NCI-H345 treated with DMSO at 0.1 percent for 48 hours (cell line): Measurements from ENCODE around the gene ACP2.

ENCODE experiments used
- DNase-seq: peaks from one replicate; lab custom pipeline; 2025; ENCODE audit not compliant: unreplicated experiment; lab: John Stamatoyannopoulos, UW

The ACP2 gene, protein sequence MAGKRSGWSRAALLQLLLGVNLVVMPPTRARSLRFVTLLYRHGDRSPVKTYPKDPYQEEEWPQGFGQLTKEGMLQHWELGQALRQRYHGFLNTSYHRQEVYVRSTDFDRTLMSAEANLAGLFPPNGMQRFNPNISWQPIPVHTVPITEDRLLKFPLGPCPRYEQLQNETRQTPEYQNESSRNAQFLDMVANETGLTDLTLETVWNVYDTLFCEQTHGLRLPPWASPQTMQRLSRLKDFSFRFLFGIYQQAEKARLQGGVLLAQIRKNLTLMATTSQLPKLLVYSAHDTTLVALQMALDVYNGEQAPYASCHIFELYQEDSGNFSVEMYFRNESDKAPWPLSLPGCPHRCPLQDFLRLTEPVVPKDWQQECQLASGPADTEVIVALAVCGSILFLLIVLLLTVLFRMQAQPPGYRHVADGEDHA

DNA sequence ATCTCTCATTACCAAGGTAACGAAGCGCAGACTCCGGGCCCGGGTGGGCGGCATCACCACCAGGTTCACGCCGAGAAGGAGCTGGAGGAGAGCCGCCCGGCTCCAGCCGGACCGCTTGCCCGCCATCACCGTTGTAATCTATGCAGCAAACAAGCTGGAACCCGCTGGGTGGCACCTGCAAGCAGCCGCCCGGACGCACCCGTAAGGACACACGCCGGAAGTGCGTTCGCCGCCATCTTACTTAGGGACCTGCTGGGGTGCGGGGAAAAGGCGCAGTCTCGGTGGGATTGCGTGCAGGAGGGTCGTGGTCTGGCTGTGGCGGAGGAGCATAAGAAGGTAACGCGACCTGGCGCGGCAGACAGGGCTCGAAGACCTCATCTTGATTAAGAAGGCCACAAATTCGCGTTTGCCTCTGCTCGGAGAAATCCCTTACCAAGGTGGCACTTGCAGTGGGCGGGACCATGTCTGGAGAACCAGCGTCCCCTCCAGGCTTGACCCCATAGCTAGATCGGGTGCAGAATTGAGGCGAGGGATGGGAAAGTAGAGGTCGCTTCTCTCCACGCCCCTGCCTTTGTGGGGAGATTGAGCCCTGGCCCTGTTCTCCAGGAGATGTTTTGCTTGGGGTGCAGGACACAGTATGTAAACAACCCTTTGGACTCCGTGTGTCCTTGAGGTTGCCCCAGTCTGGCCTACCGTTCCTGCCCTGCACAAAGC, at the start of gene ACP2:
Gene ACP2, minus strand, starts transcription at position 151 of the 714 bp plus-strand sequence. Its CDS starts 25 bp downstream, at position 126.
- peak; percentile 74 for DNase-seq

DNA sequence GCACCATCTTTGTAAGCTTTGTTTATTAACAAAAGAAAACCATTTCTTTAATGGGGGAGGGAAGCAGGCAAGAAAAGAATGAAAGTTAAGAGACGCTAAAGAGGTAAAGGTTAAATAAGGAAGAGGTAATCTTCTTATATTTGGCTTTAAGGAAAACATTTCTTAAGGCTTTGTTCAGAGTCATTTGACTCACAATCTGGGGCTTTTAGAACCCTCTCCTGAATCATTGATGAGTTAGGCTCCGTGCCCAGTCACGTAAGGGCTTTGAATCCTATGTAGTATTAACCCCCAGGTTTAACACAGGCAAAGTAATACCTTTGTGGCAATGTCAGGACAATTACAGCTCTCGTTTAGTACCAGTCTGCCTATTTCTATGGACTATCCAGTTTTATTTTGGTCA, 47.4 kb upstream of the ACP2 start:
- DNase-seq: no peak

DNA sequence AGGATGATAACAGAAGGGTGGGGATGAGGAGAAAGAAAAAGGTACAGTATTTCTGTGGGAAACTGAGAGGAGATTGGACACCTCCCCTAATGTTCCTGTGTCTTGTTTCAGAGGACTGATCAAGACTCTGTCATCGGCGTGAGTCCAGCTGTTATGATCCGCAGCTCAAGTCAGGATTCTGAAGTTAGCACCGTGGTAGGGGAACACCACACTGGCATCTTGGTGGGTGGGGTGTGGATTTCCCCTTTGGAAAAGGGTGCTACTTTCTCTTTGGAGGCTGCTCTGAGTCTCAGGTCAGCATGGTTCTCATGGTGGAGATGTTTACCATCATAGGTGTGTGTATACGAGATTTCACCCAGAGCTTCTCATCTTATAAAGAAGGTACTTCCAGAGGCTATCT, 46.8 kb upstream of the ACP2 start:
- DNase-seq: no peak

DNA sequence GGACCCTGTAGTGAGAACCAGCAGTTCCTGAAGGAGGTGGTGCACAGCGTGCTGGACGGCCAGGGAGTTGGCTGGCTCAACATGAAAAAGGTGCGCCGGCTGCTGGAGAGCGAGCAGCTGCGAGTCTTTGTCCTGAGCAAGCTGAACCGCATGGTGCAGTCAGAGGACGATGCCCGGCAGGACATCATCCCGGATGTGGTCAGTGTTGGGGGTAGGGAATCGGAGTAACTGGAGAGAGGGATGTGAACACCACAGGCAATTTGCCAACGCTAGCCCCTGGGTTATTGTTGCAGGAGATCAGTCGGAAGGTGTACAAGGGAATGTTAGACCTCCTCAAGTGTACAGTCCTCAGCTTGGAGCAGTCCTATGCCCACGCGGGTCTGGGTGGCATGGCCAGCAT, 41.2 kb upstream of the ACP2 start:
- DNase-seq: no peak

DNA sequence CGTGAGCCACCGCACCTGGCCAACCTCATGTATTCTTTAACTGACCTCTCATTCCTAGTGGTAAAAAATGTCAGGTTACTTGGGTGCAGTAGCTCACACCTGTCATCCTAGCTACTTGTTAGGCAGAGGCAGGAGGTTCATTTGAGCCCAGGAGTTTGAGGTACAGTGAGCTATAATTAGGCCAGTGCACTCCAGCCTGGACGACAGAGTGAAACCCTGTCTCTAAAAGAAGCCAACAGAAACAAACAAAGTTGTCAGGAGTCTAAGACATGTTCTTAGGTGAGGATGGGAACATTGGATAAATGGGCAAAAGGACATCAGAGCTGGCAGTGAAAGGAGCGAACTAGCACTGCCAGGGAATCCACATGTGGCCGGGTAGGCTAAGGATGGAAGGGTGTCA, 39.5 kb upstream of the ACP2 start:
- DNase-seq: no peak

DNA sequence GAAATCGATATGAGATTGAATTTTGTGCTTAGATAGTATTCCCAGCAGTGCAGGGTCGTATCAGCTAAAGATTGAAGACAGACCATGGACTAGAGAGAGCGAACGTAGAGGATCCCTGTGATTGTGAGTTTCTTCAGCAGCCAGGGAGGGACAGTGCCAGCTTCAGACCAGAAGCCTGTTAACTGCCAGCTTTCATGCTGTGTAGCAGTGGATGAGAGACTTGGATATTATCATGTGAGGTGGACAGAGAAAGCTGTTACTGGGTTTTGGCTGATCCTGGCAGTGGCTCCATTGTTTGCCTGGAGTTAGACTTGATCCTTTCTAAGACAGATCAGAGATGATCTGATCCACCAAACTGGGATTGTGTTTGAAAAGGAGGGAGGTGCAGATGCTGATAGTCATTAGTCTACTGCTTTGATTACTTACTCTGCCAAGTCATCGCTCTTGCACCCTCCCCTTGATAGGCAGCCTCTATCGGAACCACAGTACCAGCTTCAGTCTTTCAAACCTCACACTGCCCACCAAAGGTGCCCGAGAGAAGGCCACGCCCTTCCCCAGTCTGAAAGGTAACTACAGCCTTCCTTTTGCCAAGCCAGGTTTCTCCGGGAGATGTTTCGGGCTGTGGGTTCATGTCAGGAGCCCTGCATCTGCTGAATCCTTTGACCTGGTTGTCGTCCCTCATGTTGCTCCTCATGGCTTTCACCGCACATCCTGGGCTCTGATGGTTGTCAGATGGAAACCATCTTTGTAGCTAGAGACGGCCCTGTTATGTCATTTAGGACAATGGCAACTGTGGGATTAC, 37.6 kb upstream of the ACP2 start:
- DNase-seq: no peak

DNA sequence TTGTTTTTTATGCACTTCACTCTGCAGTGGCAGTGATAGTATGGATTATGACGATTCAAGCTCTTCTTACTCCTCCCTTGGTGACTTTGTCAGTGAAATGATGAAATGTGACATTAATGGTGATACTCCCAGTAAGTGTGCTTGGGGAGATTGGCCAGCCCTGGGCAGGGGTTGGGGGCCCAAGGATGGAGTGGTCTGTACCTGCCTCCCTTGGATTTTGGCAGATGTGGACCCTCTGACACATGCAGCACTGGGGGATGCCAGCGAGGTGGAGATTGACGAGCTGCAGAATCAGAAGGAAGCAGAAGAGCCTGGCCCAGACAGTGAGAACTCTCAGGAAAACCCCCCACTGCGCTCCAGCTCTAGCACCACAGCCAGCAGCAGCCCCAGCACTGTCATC, 35.5 kb upstream of the ACP2 start:
- DNase-seq: no peak

DNA sequence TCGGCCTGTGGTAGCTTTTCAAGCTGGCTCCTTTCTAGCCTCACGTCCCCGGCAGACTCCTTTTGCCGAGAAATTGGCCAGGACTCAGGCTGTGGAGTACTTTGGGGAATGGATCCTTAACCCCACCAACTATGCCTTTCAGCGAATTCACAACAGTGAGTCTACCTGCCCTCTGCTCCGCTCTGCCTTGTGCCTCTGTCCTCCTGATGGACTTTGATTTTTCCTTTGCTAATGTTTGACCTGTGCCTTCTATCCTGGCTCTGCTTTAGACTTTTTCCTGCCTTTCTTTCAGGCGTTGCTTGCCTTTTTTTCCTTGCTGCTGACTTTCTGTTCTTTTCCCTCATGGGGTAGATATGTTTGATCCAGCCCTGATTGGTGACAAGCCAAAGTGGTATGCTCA, 33.8 kb upstream of the ACP2 start:
- DNase-seq: no peak

DNA sequence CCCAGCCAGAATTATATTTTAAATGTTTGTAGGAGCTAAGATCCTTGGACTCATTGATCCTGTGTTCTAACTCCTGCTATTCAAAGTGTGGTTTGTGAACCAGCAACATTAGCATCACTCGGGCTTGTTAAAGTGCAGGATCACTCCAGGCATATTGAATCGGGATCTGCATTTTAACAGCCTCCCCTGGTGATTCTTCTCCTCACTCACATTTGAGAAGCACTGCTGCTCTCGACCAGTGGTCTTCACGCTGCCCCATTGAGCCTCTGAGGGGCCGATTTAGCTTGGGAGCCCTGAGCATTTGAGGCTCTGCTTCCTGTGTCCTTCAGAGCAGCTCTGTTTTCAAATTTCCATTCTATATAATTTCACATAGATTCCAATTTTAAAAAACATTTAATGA, 32.2 kb upstream of the ACP2 start:
- no peak for DNase-seq

DNA sequence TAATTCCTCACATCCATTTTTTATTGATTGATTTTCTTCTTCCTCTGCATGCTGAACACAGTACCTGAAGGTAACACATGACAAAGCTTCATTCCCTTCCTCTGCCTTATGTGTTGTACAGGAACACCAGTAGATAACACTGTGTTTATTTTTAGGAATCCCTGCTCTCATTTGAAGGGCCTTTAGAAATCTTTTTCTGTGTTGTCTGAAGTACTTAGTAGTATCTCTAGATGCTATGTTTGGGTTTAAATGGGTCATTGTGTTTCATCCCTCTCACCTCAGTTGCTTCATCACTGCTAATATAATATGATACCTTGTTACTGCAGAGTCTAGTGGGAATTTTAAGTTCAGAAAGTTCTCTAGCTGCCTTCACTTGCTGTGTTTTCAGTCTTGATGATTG, 31.5 kb upstream of the ACP2 start:
- no peak for DNase-seq

DNA sequence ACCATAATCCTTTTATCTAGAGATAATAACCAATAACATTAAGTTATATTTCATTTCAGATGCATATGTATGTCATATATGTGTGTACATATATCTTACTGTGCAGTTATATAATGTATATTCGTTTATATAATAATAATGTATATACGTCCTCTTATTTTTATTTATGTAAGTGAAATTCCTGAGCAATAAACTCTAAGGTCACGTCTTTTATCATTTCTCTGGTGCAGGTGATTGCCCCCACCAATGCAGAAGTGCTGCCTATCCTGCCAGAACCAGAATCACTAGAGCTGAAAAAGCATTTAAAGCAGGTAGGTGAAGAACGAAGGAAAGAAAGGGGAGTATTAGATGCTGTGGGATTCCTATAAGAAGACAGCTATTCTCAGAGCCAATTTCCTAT, 30.2 kb upstream of the ACP2 start:
- DNase-seq: no peak

DNA sequence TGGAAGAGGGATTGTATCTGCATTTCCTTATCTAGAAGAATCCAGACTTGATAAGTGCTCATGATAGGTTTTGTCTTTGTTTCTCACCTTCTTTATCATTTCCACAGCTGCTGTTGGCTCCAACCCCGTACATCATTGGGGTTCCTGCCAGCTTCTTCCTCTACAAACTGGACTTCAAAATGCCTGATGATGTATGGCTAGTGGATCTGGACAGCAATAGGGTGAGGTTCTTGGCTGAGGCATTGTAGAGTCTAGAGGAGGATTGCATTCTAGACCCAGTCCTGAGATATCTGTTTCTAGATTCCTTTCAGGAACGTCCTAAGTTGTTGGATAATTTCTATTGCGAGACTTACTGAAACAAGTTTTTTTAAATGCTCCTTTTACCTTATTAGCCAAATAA, 29.4 kb upstream of the ACP2 start:
- no peak for DNase-seq

DNA sequence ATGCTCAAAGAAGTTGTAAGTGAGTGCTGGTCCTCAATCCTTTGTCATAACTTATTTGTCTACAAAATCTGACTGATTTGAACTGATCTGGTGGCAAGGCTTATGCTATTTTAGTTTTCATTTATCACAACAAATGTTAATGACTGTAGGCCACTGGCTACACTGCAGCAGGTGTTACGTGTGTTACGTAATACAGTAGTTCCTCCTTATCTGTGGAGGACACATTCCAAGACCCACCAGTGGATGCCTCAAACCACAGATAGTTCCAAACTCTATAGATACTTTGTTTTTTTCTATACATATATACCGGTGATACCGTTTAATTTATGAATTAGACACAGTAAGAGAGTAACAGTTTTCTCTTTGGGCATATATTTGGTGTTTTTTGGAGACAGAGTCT, 28.3 kb upstream of the ACP2 start:
- DNase-seq: no peak

DNA sequence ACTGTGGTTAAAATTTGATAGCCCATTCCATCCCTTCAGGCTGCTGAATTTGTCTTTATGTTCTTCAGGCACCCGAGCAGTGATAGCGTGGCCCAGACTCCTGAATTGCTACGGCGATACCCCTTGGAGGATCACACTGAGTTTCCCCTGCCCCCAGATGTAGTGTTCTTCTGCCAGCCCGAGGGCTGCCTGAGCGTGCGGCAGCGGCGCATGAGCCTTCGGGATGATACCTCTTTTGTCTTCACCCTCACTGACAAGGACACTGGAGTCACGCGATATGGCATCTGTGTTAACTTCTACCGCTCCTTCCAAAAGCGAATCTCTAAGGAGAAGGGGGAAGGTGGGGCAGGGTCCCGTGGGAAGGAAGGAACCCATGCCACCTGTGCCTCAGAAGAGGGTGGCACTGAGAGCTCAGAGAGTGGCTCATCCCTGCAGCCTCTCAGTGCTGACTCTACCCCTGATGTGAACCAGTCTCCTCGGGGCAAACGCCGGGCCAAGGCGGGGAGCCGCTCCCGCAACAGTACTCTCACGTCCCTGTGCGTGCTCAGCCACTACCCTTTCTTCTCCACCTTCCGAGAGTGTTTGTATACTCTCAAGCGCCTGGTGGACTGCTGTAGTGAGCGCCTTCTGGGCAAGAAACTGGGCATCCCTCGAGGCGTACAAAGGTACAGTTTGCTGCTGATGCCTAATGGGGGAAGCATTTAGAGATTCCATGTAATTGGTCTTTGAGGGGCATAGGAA, 26.1 kb upstream of the ACP2 start:
- DNase-seq: no peak

DNA sequence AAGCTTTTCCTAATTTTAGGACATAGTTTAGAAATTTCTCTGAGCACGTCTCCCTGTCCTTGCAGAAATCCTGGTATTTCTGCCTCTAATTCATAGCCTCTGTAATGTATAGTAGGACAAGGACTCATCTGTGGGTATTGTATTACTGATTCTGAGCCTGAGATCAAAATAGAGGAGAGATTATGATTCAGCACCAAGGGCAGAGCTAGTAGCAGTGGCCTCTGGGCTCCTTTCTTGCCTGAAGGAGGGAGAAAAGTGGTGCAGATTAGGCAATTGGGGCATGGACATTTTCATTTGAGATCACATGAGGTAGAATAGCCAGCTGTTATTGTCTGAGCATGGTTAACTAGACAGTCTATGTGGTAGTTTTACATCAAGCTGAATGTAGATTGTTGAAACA, 24.1 kb upstream of the ACP2 start:
- DNase-seq: no peak

DNA sequence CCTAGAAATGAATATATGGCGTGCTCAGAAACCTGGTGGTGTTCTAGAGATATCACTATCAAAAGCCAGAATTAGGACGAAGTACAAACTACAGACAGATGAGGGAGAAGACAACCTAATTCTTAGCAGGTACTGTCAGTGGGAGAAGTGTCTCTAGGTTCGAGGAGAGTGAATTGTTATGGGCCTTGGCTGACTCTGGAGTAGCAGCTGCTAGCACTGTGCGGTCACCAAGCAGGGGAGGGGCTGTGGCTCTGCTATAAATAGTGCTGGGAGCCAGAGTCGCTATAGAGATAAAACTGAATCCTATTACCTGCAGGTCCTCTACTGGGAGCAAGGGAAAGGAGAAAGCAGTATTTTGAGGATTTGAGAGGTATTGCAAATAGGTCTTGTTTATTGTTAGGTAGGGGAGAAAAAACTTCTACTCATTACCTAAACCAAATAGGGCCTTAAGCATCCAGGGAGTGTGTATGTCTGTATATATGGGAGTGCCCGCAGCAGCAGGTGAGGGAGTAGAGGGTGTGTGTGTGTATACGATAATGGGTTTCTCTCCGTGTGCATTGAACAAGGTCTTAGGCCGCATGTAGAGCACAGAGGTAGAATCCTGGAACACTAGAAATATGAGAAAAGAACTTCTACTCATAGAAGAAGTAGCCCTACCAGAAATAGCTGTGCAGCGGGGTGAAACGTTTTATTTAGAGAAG, 23.5 kb upstream of the ACP2 start:
- peak; percentile 29 for DNase-seq

DNA sequence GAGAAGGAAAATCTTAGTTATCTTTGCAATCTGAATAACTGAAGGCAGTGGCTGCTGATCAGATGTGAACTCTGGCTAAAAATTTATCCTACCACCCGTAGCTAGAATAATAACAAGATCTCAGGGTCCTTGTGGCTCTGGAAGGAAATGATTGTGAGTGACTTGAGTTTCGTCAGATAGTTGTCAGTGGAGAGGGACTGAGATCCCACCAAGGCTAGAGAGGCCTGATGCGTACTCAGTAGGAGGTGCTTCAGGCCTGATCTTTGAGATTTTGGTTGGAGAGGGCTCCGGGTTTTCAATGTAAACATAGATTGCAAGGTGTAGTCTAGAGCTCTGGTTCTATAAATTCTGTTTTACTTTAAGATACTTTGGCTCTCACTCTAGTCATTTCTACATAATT, 22.7 kb upstream of the ACP2 start:
- no peak for DNase-seq

DNA sequence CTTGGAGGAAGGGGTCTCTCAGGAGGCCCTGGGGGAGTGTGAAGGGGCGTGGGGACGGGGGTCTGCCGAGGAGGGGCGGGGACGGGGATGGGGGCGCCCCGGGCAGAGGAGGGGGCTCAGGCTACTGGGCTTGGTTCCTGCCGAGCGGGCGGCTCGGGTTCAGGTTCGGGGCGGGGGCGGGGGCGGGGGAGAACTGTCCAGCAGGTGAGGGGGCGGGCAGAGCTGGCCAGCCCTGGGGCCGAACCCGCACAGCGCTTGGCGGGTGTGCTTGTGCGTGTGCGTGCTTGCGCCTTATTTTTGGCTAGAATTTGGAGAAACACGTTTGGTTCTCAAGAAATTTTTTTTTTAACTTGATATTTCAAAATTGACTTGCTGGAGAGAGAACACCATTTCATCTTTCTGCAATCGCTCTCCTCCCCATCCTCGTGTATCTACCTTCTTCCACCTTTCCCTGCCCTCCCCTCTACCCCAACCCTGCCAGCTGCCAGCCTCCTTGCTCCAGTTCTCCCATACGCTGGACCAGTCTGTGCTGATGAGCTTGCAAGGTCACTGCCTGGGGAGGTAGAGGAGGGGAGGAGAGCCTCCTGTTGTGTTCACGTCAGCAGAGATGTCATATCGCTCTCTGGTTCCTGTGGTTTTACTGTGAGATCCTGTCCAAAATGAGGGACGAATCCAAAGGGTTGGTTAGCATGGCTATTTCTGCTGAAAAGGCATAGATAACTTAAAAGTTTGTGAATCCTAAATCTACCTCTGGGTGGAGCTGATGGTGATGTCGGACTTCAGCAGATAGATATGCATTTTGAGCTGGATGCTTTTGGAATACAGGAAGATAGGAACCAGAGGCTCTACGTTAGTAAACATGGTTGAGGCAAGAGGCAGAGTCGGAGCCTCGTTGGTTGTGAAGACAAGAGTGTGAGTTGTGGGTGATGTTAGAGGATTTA, 22.0 kb upstream of the ACP2 start:
- peak; percentile 4 for DNase-seq

DNA sequence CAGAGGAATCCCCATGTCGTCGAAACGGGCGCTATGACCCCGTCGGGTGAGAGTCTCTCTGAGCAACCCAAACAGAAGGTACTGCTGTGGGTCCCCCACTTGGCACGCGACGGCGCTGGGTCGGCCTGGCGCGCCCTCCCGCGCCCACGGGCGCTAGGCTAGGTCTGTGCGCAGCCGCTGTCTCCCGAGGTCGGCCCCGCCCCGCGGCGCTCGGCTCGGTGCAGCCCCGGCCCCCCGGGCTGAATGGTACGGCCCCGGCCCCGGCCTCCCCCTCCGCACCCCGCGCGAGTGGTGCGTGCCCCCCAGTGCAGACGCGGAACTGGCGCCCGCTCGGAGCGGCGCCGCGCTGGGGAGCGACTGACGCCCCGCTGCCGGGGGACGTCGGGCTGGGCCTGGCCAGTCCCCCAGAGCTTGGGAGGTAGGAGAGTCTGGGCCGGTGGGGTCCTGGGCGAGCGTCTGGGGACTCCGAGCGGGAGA, 21.3 kb upstream of the ACP2 start, which contains the start of gene MADD:
Gene MADD, plus strand, starts transcription at position 305 of the 477 bp plus-strand sequence.
- peak; percentile 85 for DNase-seq
